IMR-90 (cell line): ENCODE results near the gene MRS2.
A peak's percentile ranks its signal among the peaks of the same experiment; 100 is the strongest.

Experiments used
- CEBPB ChIP-seq: IDR thresholded peaks from 2 replicates; pipeline ENCODE4 v1.6.1; 2012; ENCODE audit warnings: low read depth, low read length, improper control_type of control experiment
- CHD1 ChIP-seq: IDR thresholded peaks from 2 replicates; pipeline ENCODE4 v1.6.1; 2012; ENCODE audit warnings: low read depth, low read length, improper control_type of control experiment
- MAFK ChIP-seq: IDR thresholded peaks from 2 replicates; pipeline ENCODE4 v1.6.1; 2012; ENCODE audit warnings: low read depth, low read length, improper control_type of control experiment
- MAZ ChIP-seq: IDR thresholded peaks from 2 replicates; pipeline ENCODE4 v1.6.1; 2012; ENCODE audit warnings: low read depth, mild to moderate bottlenecking, low read length, improper control_type of control experiment, moderate library complexity, borderline replicate concordance
- MXI1 ChIP-seq: IDR thresholded peaks from 2 replicates; pipeline ENCODE4 v1.6.1; 2012; ENCODE audit warnings: low read depth, mild to moderate bottlenecking, low read length, moderate library complexity, borderline replicate concordance
- POLR2A ChIP-seq: IDR thresholded peaks from 2 replicates; pipeline ENCODE4 v1.6.1; 2012; ENCODE audit warnings: mild to moderate bottlenecking, low read depth, low read length
- TF ChIP-seq, protein P1 (sequence below): conservative IDR thresholded peaks from 2 replicates; pipeline ENCODE4 v1.5.1; 2012; ENCODE audit warnings: mild to moderate bottlenecking, low read depth, low read length, improper control_type of control experiment
- TF ChIP-seq, protein P2 (sequence below): fragments of 150-350 bp; IDR thresholded peaks from 2 replicates; pipeline ENCODE4 v1.6.1; 2016; ENCODE audit warnings: low read depth, mild to moderate bottlenecking, low read length, moderate library complexity, borderline replicate concordance

DNA sequence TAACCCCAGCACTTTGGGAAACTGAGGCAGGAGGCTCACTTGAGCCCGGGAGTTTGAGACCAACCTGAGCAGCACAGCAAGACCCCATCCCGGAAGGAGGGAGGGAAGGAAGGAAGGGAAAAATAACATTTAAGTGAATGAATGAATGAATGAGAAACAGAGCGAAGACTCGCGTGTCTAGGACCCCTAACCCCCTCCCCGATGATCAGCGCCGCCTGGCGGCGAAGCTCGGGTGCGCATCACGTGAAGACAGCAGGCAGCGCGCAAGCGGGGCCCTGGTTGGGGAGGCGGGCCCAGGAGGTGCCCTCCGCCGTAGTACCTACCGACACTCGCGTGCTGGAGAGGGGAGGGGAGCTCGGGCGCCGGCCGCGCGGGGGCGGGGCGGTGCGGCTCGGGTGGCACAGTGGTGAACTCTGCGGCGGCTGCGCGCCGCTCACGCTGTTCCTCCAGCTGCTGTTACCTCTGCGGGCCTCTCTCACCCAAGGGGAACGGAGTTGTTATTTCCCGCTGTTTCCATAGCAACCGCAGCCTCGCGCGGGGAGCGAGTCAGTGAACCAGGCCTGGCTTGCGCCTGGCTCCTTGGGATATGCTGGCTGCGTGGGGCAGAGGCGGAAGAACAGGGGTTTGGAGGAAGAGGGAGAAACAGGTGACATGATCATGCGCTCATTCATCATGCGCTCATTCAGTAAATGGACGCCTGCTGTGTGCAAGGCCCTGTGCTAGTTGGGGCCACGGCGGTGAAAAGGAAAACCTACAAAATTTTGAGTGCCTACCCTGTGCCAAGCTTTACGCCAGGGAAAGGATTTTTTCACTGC lies 42.9 kb upstream of the MRS2 start:
- TF ChIP-seq, protein P1, sequence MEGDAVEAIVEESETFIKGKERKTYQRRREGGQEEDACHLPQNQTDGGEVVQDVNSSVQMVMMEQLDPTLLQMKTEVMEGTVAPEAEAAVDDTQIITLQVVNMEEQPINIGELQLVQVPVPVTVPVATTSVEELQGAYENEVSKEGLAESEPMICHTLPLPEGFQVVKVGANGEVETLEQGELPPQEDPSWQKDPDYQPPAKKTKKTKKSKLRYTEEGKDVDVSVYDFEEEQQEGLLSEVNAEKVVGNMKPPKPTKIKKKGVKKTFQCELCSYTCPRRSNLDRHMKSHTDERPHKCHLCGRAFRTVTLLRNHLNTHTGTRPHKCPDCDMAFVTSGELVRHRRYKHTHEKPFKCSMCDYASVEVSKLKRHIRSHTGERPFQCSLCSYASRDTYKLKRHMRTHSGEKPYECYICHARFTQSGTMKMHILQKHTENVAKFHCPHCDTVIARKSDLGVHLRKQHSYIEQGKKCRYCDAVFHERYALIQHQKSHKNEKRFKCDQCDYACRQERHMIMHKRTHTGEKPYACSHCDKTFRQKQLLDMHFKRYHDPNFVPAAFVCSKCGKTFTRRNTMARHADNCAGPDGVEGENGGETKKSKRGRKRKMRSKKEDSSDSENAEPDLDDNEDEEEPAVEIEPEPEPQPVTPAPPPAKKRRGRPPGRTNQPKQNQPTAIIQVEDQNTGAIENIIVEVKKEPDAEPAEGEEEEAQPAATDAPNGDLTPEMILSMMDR: peak; percentile 65
- TF ChIP-seq, protein P2, sequence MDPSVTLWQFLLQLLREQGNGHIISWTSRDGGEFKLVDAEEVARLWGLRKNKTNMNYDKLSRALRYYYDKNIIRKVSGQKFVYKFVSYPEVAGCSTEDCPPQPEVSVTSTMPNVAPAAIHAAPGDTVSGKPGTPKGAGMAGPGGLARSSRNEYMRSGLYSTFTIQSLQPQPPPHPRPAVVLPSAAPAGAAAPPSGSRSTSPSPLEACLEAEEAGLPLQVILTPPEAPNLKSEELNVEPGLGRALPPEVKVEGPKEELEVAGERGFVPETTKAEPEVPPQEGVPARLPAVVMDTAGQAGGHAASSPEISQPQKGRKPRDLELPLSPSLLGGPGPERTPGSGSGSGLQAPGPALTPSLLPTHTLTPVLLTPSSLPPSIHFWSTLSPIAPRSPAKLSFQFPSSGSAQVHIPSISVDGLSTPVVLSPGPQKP: no peak
- no peak for TF ChIP-seq POLR2A
- TF ChIP-seq CHD1: no peak
- no peak for TF ChIP-seq CEBPB
- TF ChIP-seq MXI1: no peak
- TF ChIP-seq MAZ: peak; percentile 49; the same call in 1 of the 2 replicates
- TF ChIP-seq MAFK: no peak
